Nephron (organoid): ENCODE data around the gene PPP2R5C.

Experiments used
- H3K27ac Mint-ChIP-seq, 3 experiments: 2 replicates each; pipeline ENCODE4 v1.8.0; 2020; ENCODE audit warnings: mixed read lengths in 3 of 3, mild to moderate bottlenecking in 2 of 3, moderate library complexity in 1 of 3
- H3K27me3 Mint-ChIP-seq: 2 replicates; pipeline ENCODE4 v1.8.0; 2021; ENCODE audit warnings: low read depth, mild to moderate bottlenecking, moderate library complexity, mixed read lengths
- H3K36me3 Mint-ChIP-seq: 2 replicates; pipeline ENCODE4 v1.8.0; 2020; ENCODE audit warnings: low read depth, mixed read lengths
- H3K4me1 Mint-ChIP-seq: 2 replicates; pipeline ENCODE4 v1.8.0; 2020; ENCODE audit warnings: mixed read lengths
- H3K4me3 Mint-ChIP-seq, 3 experiments: 2 replicates each; pipeline ENCODE4 v1.8.0; 2020; ENCODE audit warnings: mild to moderate bottlenecking in 3 of 3, mixed read lengths in 3 of 3, moderate library complexity in 2 of 3
- H3K9me3 Mint-ChIP-seq: 2 replicates; pipeline ENCODE4 v1.8.0; 2020; ENCODE audit warnings: mixed read lengths
- CTCF ChIP-seq, 3 experiments: fragments of 200-600 bp; sonication (generic); IDR thresholded peaks; one replicate each; pipeline ENCODE4 v1.5.0; 2021; ENCODE audit warnings: antibody characterized with exemption in 3 of 3; ENCODE audit not compliant: unreplicated experiment in 3 of 3

The PPP2R5C gene

GRCh38 chr14:101843665-101844064 lies 82.2 kb downstream of the PPP2R5C start:
- Mint-ChIP-seq H3K4me3 (no peak overlapping the region), H3K36me3 (peaks cover 11% of the 10 kb centered on the region), H3K4me1 (peaks cover 9% of the 10 kb centered on the region), H3K27me3 (no peaks in the 10 kb centered on the region), H3K9me3 (no peaks in the 10 kb centered on the region), H3K27ac (no peak overlapping the region)
- no peak for TF ChIP-seq CTCF (IDR thresholded peaks at IDR 0.05; ENCODE audit: unreplicated experiment in 3 of 3)

- Mint-ChIP-seq H3K4me1 (peaks cover 8% of the 10 kb centered on the region), H3K36me3 (peaks cover 11% of the 10 kb centered on the region), H3K27ac (no peak overlapping the region), H3K27me3 (no peaks in the 10 kb centered on the region), H3K4me3 (no peak overlapping the region), H3K9me3 (no peaks in the 10 kb centered on the region)
- TF ChIP-seq CTCF (IDR thresholded peaks at IDR 0.05; ENCODE audit: unreplicated experiment in 3 of 3), result no peak
Measured at GRCh38 chr14:101844219-101844618, 82.7 kb downstream of the PPP2R5C start.

GRCh38 chr14:101844751-101845150 lies 83.2 kb downstream of the PPP2R5C start:
- Mint-ChIP-seq H3K9me3 (no peaks in the 10 kb centered on the region), H3K36me3 (peaks cover 11% of the 10 kb centered on the region), H3K27me3 (no peaks in the 10 kb centered on the region)

GRCh38 chr14:101845496-101845895 lies 84.0 kb downstream of the PPP2R5C start:
- Mint-ChIP-seq H3K4me1 (peaks cover 1% of the 10 kb centered on the region), H3K27ac (no peak overlapping the region), H3K27me3 (no peaks in the 10 kb centered on the region), H3K36me3 (peaks cover 11% of the 10 kb centered on the region), H3K9me3 (no peaks in the 10 kb centered on the region), H3K4me3 (no peak overlapping the region)
- TF ChIP-seq CTCF (IDR thresholded peaks at IDR 0.05; ENCODE audit: unreplicated experiment in 3 of 3), result no peak

More at GRCh38 chr14:101844751-101845150, 83.2 kb downstream of the PPP2R5C start:
- peaks cover 3% of the 10 kb centered on the region for H3K4me1 Mint-ChIP-seq
- no peak overlapping the region for H3K27ac Mint-ChIP-seq
- no peak for TF ChIP-seq CTCF (IDR thresholded peaks at IDR 0.05; ENCODE audit: unreplicated experiment in 3 of 3)
- H3K4me3 Mint-ChIP-seq, result no peak overlapping the region

- Mint-ChIP-seq H3K27ac (no peak overlapping the region), H3K27me3 (no peaks in the 10 kb centered on the region), H3K4me3 (no peak overlapping the region), H3K36me3 (peaks cover 11% of the 10 kb centered on the region), H3K4me1 (no peaks in the 10 kb centered on the region), H3K9me3 (no peaks in the 10 kb centered on the region)
- no peak for TF ChIP-seq CTCF (IDR thresholded peaks at IDR 0.05; ENCODE audit: unreplicated experiment in 3 of 3)
Measured at GRCh38 chr14:101845896-101846295, 84.4 kb downstream of the PPP2R5C start.

GRCh38 chr14:101849125-101849524 lies 87.6 kb downstream of the PPP2R5C start:
- TF ChIP-seq CTCF (IDR thresholded peaks at IDR 0.05; ENCODE audit: unreplicated experiment in 3 of 3), result no peak
- no peaks in the 10 kb centered on the region for H3K9me3 Mint-ChIP-seq
- no peaks in the 10 kb centered on the region for H3K27me3 Mint-ChIP-seq
- no peak overlapping the region for H3K27ac Mint-ChIP-seq
- no peak overlapping the region for H3K4me3 Mint-ChIP-seq
- no peaks in the 10 kb centered on the region for H3K4me1 Mint-ChIP-seq
- H3K36me3 Mint-ChIP-seq, result peaks cover 5% of the 10 kb centered on the region
